ENCODE measurements around the gene C17orf113.

Gene C17orf113

DNA sequence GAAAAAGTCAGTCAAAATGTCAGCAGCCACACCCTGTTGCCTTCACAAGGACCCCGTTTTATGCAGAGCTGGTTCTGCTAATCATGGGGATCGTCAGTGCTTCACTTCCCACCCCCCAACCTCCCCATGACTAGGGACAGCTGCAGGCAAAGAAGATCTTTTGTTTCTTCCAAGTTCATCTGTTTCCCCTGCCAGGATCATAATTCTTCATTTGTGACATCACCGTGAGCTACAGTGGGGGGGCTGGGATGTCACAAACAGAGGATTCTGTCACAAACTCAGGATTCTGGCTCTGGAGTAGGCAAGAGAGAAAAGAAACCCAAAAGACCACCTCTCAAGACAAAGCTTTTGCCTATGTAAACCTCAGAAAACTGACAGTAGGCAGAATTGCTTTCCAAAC is 57.8 kb downstream of the C17orf113 start:
- no peak overlapping the region for H3K4me3 ChIP-seq (ENCODE audit: low read depth, low read length)
- no peak for DNase-seq (ENCODE audit: low read depth)
- TF ChIP-seq, protein P1, sequence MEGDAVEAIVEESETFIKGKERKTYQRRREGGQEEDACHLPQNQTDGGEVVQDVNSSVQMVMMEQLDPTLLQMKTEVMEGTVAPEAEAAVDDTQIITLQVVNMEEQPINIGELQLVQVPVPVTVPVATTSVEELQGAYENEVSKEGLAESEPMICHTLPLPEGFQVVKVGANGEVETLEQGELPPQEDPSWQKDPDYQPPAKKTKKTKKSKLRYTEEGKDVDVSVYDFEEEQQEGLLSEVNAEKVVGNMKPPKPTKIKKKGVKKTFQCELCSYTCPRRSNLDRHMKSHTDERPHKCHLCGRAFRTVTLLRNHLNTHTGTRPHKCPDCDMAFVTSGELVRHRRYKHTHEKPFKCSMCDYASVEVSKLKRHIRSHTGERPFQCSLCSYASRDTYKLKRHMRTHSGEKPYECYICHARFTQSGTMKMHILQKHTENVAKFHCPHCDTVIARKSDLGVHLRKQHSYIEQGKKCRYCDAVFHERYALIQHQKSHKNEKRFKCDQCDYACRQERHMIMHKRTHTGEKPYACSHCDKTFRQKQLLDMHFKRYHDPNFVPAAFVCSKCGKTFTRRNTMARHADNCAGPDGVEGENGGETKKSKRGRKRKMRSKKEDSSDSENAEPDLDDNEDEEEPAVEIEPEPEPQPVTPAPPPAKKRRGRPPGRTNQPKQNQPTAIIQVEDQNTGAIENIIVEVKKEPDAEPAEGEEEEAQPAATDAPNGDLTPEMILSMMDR (IDR thresholded peaks at IDR 0.05; ENCODE audit: low read depth, low read length, missing control alignments), result no peak

DNA sequence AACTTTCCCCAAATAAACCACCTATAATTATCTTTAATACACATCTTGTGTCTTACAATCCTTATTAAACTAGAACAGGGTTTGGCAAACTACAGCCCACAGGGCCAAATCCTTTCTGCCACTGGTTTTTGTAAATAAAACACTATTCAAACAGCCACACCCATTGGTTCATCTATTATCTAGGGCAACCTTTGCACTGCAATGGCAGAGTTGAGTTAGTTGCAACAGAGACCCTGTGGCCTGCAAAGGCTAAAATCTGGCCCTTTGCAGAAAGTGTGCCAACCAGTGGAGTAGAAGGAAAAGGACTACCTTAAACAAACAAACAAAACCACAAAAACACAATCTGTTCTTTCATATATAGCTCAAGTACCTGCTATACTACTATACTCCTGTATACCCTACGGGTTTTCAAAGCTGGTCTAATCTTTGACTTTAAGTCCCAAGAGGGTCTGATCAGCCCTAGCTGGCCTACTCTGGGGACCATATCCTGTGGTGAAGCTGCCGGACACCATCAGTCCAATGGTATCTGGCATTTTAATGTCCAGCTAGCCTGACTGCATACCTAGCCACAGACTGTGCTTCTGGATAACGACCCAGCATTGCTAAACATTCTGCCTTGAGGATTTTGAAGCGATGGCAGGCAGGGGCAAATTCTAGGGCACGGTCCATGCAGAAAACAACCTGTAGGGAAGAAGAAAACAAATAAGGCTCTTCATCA is 60.5 kb downstream of the C17orf113 start:
- H3K4me3 ChIP-seq (ENCODE audit: low read depth, low read length), result no peak overlapping the region
- TF ChIP-seq, protein P1 (IDR thresholded peaks at IDR 0.05; ENCODE audit: low read depth, low read length, missing control alignments), result no peak
- DNase-seq (ENCODE audit: low read depth), result no peak

DNA sequence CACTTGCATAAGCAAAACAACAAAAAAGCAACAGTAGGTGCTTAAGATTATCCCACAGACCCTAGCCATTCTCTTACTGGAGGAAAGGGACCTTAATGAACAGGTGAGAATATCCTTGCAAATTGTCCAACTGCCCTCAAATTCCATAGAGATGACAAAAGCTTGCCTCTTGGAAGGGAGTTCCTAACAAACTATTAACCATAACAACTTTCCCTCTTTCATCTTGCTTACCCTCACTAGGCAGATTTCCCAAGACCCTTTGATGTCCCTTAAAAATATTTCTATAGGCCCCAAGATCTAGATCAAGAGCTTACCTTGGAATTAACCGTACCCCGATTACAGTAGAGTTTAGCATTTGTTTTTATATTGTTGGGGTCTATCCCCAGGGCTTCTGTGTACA is 62.0 kb downstream of the C17orf113 start:
- no peak overlapping the region for H3K4me3 ChIP-seq (ENCODE audit: low read depth, low read length)
- no peak for DNase-seq (ENCODE audit: low read depth)
- TF ChIP-seq, protein P1 (IDR thresholded peaks at IDR 0.05; ENCODE audit: low read depth, low read length, missing control alignments), result no peak

Data from GM12864 (cell line).